Hepatocyte (in vitro differentiated cells): ENCODE results near the gene GATD1. TPM values are rescaled to one million over a fixed set of nuclear protein-coding genes. Genes with fewer than 3 reads are reported as not detected.

Source experiments
- DNase-seq: peaks from one replicate; pipeline ENCODE4 v3.0.0-alpha.2; 2016; ENCODE audit warnings: low spot score
- H2AFZ ChIP-seq: fragments of 200-600 bp; sonication (generic); 2 replicates; pipeline ENCODE4 v1.6.0; 2016; ENCODE audit warnings: antibody characterized with exemption, mild to moderate bottlenecking
- H3K27ac ChIP-seq: fragments of 200-600 bp; sonication (generic); 2 replicates; pipeline ENCODE4 v1.5.1; 2016; ENCODE audit warnings: mild to moderate bottlenecking
- H3K27me3 ChIP-seq: fragments of 200-600 bp; sonication (generic); 2 replicates; pipeline ENCODE4 v1.6.1; 2016
- H3K36me3 ChIP-seq: fragments of 200-600 bp; sonication (generic); replicated peaks from 2 replicates; pipeline ENCODE4 v1.5.1; 2016; ENCODE audit warnings: low read depth; ENCODE audit not compliant: insufficient read depth
- H3K4me1 ChIP-seq: fragments of 200-600 bp; sonication (generic); 2 replicates; pipeline ENCODE4 v1.5.1; 2016; ENCODE audit warnings: mild to moderate bottlenecking, moderate library complexity; ENCODE audit not compliant: insufficient read depth
- H3K4me2 ChIP-seq: fragments of 200-600 bp; sonication (generic); 2 replicates; pipeline ENCODE4 v1.6.0; 2016
- H3K4me3 ChIP-seq: fragments of 200-600 bp; sonication (generic); 2 replicates; pipeline ENCODE4 v1.5.1; 2016; ENCODE audit warnings: mild to moderate bottlenecking
- H3K79me2 ChIP-seq: fragments of 200-600 bp; sonication (generic); 2 replicates; pipeline ENCODE4 v1.6.0; 2017; ENCODE audit warnings: mild to moderate bottlenecking
- H3K9me2 ChIP-seq: fragments of 200-600 bp; sonication (generic); replicated peaks from 2 replicates; pipeline ENCODE4 v1.6.0; 2017; ENCODE audit warnings: mild to moderate bottlenecking; ENCODE audit not compliant: insufficient read depth
- H3K9me3 ChIP-seq: fragments of 200-600 bp; sonication (generic); 2 replicates; pipeline ENCODE4 v1.5.1; 2016; ENCODE audit warnings: low read depth, mild to moderate bottlenecking
- H4K20me1 ChIP-seq: fragments of 200-600 bp; sonication (generic); 2 replicates; pipeline ENCODE4 v1.6.0; 2016; ENCODE audit warnings: mild to moderate bottlenecking; ENCODE audit not compliant: insufficient read depth, poor library complexity, severe bottlenecking
- EZH2 ChIP-seq: fragments of 200-600 bp; sonication (generic); IDR thresholded peaks from 2 replicates; pipeline ENCODE4 v1.6.1; 2016; ENCODE audit warnings: antibody characterized with exemption, mild to moderate bottlenecking, borderline replicate concordance
- EZH2phosphoT487 ChIP-seq: fragments of 200-600 bp; sonication (generic); IDR thresholded peaks from one replicate; pipeline ENCODE4 v1.6.1; 2018; ENCODE audit warnings: antibody characterized with exemption, mild to moderate bottlenecking, low read depth, moderate library complexity; ENCODE audit not compliant: unreplicated experiment, severe bottlenecking
- WGBS: methylation state at CpG from one replicate; pipeline ENCODE4 v1.1.6; 2016; ENCODE audit warnings: low lambda C conversion rate; ENCODE audit errors: missing lambda C conversion rate; 5-methylcytosine and 5-hydroxymethylcytosine counted together
- polyA plus RNA-seq: library from polyadenylated mRNA; unstranded; fragments of >200 nt; fragmentation: Nextera tagmentation; extraction: Ambion mirVana; gene quantifications from 2 replicates; pipeline ENCODE4 v1.2.1, GENCODE V29; 2016
- small RNA-seq: library from RNA; depleted of rRNA; stranded (forward); fragments of <200 nt; gene quantifications from one replicate; pipeline ENCODE3, GENCODE V24; 2014
- total RNA-seq: library from RNA; depleted of rRNA; stranded (reverse); fragments of >200 nt; gene quantifications from 2 replicates; pipeline ENCODE4 v1.2.3, GENCODE V29; 2014
- TF ChIP-seq, protein P1 (sequence below): fragments of 200-600 bp; sonication (generic); IDR thresholded peaks from 2 replicates; pipeline ENCODE4 v1.5.1; 2016; ENCODE audit warnings: antibody characterized with exemption, mild to moderate bottlenecking; ENCODE audit not compliant: poor library complexity

GATD1 gene
- total and polyA plus RNA-seq, 2 experiments from 2014 or later, result 24.2 to 29.0 TPM

DNA sequence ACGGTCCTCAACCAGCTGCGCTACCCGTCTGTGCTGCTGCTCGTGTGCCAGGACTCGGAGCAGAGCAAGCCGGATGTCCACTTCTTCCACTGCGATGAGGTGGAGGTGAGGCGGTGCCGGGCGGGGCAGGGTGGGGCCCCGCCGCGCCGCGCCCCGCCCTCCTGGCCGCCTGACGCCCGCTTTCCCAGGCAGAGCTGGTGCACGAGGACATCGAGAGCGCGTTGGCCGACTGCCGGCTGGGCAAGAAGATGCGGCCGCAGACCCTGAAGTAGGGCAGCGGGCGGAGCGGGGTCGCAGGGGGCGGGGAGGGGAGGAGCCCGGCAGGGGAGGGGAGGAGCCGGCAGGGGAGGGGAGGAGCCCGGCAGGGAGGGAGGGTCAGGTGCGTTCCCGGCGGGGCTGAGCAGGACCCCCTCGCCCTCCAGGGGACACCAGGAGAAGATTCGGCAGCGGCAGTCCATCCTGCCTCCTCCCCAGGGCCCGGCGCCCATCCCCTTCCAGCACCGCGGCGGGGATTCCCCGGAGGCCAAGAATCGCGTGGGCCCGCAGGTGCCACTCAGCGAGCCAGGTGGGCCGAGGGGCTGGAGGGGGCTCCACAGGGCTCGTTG, 56.5 kb downstream of the GATD1 start:
- Histone ChIP-seq H3K4me3 (no peak overlapping the region), H3K9me2 (no peaks in the 10 kb centered on the region), H3K27me3 (no peaks in the 10 kb centered on the region), H3K27ac (no peak overlapping the region), H3K9me3 (no peaks in the 10 kb centered on the region), H3K4me1 (peaks cover 2% of the 10 kb centered on the region), H4K20me1 (peaks cover 10% of the 10 kb centered on the region), H3K4me2 (no peak overlapping the region), H3K36me3 (no peaks in the 10 kb centered on the region), H2AFZ (no peak overlapping the region), H3K79me2 (peaks cover 25% of the 10 kb centered on the region)
- peak; percentile 28 for DNase-seq
- 79% methylated on average over 7 of the region's 53 CpGs for WGBS
- TF ChIP-seq EZH2phosphoT487 (no peak), EZH2 (no peak)
- TF ChIP-seq, protein P1, sequence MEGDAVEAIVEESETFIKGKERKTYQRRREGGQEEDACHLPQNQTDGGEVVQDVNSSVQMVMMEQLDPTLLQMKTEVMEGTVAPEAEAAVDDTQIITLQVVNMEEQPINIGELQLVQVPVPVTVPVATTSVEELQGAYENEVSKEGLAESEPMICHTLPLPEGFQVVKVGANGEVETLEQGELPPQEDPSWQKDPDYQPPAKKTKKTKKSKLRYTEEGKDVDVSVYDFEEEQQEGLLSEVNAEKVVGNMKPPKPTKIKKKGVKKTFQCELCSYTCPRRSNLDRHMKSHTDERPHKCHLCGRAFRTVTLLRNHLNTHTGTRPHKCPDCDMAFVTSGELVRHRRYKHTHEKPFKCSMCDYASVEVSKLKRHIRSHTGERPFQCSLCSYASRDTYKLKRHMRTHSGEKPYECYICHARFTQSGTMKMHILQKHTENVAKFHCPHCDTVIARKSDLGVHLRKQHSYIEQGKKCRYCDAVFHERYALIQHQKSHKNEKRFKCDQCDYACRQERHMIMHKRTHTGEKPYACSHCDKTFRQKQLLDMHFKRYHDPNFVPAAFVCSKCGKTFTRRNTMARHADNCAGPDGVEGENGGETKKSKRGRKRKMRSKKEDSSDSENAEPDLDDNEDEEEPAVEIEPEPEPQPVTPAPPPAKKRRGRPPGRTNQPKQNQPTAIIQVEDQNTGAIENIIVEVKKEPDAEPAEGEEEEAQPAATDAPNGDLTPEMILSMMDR, result no peak

DNA sequence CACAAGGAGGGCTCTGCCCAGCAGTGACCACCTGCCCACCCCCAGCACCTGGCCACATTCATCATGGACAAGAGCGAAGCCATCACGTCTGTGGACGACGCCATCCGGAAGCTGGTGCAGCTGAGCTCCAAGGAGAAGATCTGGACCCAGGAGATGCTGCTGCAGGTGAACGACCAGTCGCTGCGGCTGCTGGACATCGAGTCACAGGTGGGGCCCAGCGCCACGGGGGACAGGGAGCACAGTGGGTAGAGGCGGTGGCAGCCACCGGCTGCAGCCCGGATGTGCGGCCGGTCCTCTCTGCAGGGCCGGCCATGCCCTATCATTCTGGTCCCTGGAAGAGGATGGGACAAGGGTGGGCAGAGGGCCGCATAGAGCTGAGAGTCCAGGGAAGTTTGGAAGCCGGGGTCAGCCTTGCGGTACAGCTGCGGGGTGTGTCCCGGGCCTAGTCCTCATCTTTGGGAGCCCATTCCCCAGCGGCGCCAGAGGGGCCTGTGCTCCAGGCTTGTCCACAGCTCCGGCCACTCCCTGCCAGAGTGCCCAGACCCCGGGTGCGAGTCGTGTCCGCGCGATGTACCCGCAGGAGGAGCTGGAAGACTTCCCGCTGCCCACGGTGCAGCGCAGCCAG, 57.2 kb downstream of the GATD1 start:
- no peak overlapping the region for H3K4me2 ChIP-seq
- no peak overlapping the region for H2AFZ ChIP-seq
- H3K4me1 ChIP-seq, result no peaks in the 10 kb centered on the region
- H3K36me3 ChIP-seq, result no peaks in the 10 kb centered on the region
- no peak for TF ChIP-seq EZH2
- TF ChIP-seq EZH2phosphoT487, result no peak
- no peak for DNase-seq
- no peaks in the 10 kb centered on the region for H3K9me2 ChIP-seq
- H3K9me3 ChIP-seq, result no peaks in the 10 kb centered on the region
- peaks cover 28% of the 10 kb centered on the region for H3K79me2 ChIP-seq
- no peak overlapping the region for H3K4me3 ChIP-seq
- H3K27me3 ChIP-seq, result no peaks in the 10 kb centered on the region
- peaks cover 10% of the 10 kb centered on the region for H4K20me1 ChIP-seq
- H3K27ac ChIP-seq, result no peak overlapping the region
- WGBS, result 90% methylated on average over 34 of the region's 35 CpGs

DNA sequence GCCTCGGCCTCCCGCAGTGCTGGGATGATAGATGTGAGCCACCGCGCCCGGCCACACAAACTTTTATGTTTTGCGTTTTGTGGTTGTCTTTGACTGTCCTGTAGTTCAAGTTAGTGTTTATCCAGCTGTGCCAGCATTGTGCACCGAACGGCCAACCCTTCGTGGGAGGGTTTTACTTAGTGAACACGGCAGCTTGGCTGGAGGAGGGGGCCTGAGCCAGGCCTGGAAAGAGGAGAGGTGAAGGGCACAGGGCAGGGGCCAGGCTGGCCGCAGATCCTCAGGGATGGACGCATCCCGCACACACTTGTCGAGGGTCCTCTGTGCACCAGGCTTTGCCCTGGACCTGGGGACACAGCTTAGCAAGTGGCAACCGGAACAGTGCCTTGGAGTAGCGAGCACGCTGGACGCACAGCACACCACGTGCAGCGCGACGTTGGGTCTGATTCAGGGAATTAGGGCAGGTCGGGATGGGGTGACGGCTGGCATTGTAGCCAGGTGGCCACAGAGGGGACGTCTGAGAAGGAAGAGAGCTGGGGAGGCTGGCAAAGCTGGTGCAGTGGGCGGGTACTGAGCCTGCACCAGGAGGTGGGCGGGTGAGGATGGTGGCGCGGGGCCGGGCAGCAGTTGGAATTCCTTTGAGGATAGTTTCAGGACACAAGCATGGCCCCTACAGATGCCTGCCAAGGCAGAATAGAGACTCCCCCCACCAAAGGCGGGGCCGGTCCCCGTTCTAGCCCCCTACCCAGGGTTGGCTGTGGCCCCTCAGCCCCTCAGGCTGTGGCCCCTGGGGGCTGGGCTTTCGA, 57.9 kb downstream of the GATD1 start:
- no peaks in the 10 kb centered on the region for H3K9me2 ChIP-seq
- no peaks in the 10 kb centered on the region for H3K27me3 ChIP-seq
- H3K4me1 ChIP-seq, result no peaks in the 10 kb centered on the region
- 93% methylated on average over 30 of the region's 34 CpGs for WGBS
- H4K20me1 ChIP-seq, result peaks cover 13% of the 10 kb centered on the region
- no peaks in the 10 kb centered on the region for H3K9me3 ChIP-seq
- no peak overlapping the region for H3K4me2 ChIP-seq
- TF ChIP-seq EZH2phosphoT487 (no peak), EZH2 (no peak)
- TF ChIP-seq, protein P1, result no peak
- DNase-seq, result no peak
- H3K36me3 ChIP-seq, result no peaks in the 10 kb centered on the region
- peaks cover 32% of the 10 kb centered on the region for H3K79me2 ChIP-seq
- no peak overlapping the region for H3K27ac ChIP-seq
- H2AFZ ChIP-seq, result no peak overlapping the region
- H3K4me3 ChIP-seq, result no peak overlapping the region

Small RNAs within 50 kb of the gene (small RNA-seq; reads per million reads assigned to genes)
- gene SNORA52, result not detected

Other genes starting within 250 kb of the GATD1 start
- gene HRAS, start 241.9 kb downstream of the GATD1 start, total RNA-seq, result 19.3 and 28.4 TPM in 2 replicates
- 57.9 and 84.0 TPM in 2 replicates for gene HRAS, start 241.9 kb downstream of the GATD1 start, polyA plus RNA-seq
- gene LRRC56, start 240.0 kb downstream of the GATD1 start, total RNA-seq, result 0.64 and 1.6 TPM in 2 replicates
- 0.40 and 1.2 TPM in 2 replicates for gene LRRC56, start 240.0 kb downstream of the GATD1 start, polyA plus RNA-seq
- gene LMNTD2, start 216.7 kb downstream of the GATD1 start, total RNA-seq, result 3.4 and 7.3 TPM in 2 replicates
- 15.9 and 19.1 TPM in 2 replicates for gene LMNTD2, start 216.7 kb downstream of the GATD1 start, polyA plus RNA-seq
- 47.6 and 75.8 TPM in 2 replicates for gene RASSF7, start 216.5 kb downstream of the GATD1 start, total RNA-seq
- gene RASSF7, start 216.5 kb downstream of the GATD1 start, polyA plus RNA-seq, result 104 and 130 TPM in 2 replicates
- 25.6 and 26.9 TPM in 2 replicates for gene PHRF1, start 201.0 kb downstream of the GATD1 start, total RNA-seq
- gene PHRF1, start 201.0 kb downstream of the GATD1 start, polyA plus RNA-seq, result 25.6 TPM in 2 replicates
- 9.3 and 10.4 TPM in 2 replicates for gene IRF7, start 161.5 kb downstream of the GATD1 start, total RNA-seq
- gene IRF7, start 161.5 kb downstream of the GATD1 start, polyA plus RNA-seq, result 24.6 and 30.4 TPM in 2 replicates
- 91.5 and 114 TPM in 2 replicates for gene CDHR5, start 152.5 kb downstream of the GATD1 start, total RNA-seq
- 142 and 166 TPM in 2 replicates for gene CDHR5, start 152.5 kb downstream of the GATD1 start, polyA plus RNA-seq
- not detected in 2 replicates for gene SCT, start 150.3 kb downstream of the GATD1 start, total RNA-seq
- gene SCT, start 150.3 kb downstream of the GATD1 start, polyA plus RNA-seq, result 20.5 and 21.7 TPM in 2 replicates
- gene DRD4, start 140.2 kb downstream of the GATD1 start, total RNA-seq, result not detected in 2 replicates
- gene DRD4, start 140.2 kb downstream of the GATD1 start, polyA plus RNA-seq, result 1.1 and 2.9 TPM in 2 replicates
- 27.2 and 41.5 TPM in 2 replicates for gene DEAF1, start 82.3 kb downstream of the GATD1 start, total RNA-seq
- 59.1 and 75.1 TPM in 2 replicates for gene DEAF1, start 82.3 kb downstream of the GATD1 start, polyA plus RNA-seq
- gene TMEM80, start 81.7 kb downstream of the GATD1 start, total RNA-seq, result 23.8 and 26.7 TPM in 2 replicates
- 35.5 and 38.1 TPM in 2 replicates for gene TMEM80, start 81.7 kb downstream of the GATD1 start, polyA plus RNA-seq
- gene EPS8L2, start 71.3 kb downstream of the GATD1 start, total RNA-seq, result 135 and 157 TPM in 2 replicates
- gene EPS8L2, start 71.3 kb downstream of the GATD1 start, polyA plus RNA-seq, result 310 and 339 TPM in 2 replicates
- 132 and 137 TPM in 2 replicates for gene TALDO1, start 30.0 kb downstream of the GATD1 start, total RNA-seq
- 161 and 178 TPM in 2 replicates for gene TALDO1, start 30.0 kb downstream of the GATD1 start, polyA plus RNA-seq
- gene CEND1, start 12.6 kb upstream of the GATD1 start, total RNA-seq, result not detected in 2 replicates
- gene CEND1, start 12.6 kb upstream of the GATD1 start, polyA plus RNA-seq, result 0.39 TPM in 1 of 2 replicates, not detected in the other
- 11.1 and 16.2 TPM in 2 replicates for gene SLC25A22, start 20.8 kb upstream of the GATD1 start, total RNA-seq
- 19.7 and 23.7 TPM in 2 replicates for gene SLC25A22, start 20.8 kb upstream of the GATD1 start, polyA plus RNA-seq
- gene PIDD1, start 27.7 kb upstream of the GATD1 start, total RNA-seq, result 7.1 and 11.1 TPM in 2 replicates
- gene PIDD1, start 27.7 kb upstream of the GATD1 start, polyA plus RNA-seq, result 16.3 and 29.5 TPM in 2 replicates
- 342 and 401 TPM in 2 replicates for gene RPLP2, start 32.5 kb upstream of the GATD1 start, total RNA-seq
- 468 and 539 TPM in 2 replicates for gene RPLP2, start 32.5 kb upstream of the GATD1 start, polyA plus RNA-seq
- gene PNPLA2, start 41.4 kb upstream of the GATD1 start, total RNA-seq, result 12.2 and 12.9 TPM in 2 replicates
- gene PNPLA2, start 41.4 kb upstream of the GATD1 start, polyA plus RNA-seq, result 50.0 and 57.3 TPM in 2 replicates
- 9.7 and 10.2 TPM in 2 replicates for gene CRACR2B, start 50.4 kb upstream of the GATD1 start, total RNA-seq
- gene CRACR2B, start 50.4 kb upstream of the GATD1 start, polyA plus RNA-seq, result 33.2 and 39.7 TPM in 2 replicates
- gene CD151, start 55.5 kb upstream of the GATD1 start, total RNA-seq, result 248 and 260 TPM in 2 replicates
- 356 and 392 TPM in 2 replicates for gene CD151, start 55.5 kb upstream of the GATD1 start, polyA plus RNA-seq
- gene POLR2L, start 65.0 kb upstream of the GATD1 start, total RNA-seq, result 38.0 and 50.2 TPM in 2 replicates
- gene POLR2L, start 65.0 kb upstream of the GATD1 start, polyA plus RNA-seq, result 372 and 402 TPM in 2 replicates
- gene TSPAN4, start 65.4 kb upstream of the GATD1 start, total RNA-seq, result 62.5 and 82.8 TPM in 2 replicates
- gene TSPAN4, start 65.4 kb upstream of the GATD1 start, polyA plus RNA-seq, result 148 and 177 TPM in 2 replicates
- 61.5 and 92.4 TPM in 2 replicates for gene CHID1, start 133.3 kb upstream of the GATD1 start, total RNA-seq
- 152 and 155 TPM in 2 replicates for gene CHID1, start 133.3 kb upstream of the GATD1 start, polyA plus RNA-seq
- 57.8 and 68.0 TPM in 2 replicates for gene AP2A2, start 148.4 kb upstream of the GATD1 start, total RNA-seq
- gene AP2A2, start 148.4 kb upstream of the GATD1 start, polyA plus RNA-seq, result 49.7 and 56.2 TPM in 2 replicates